ENCODE results near the gene IRF2BPL.

Gene IRF2BPL

DNA sequence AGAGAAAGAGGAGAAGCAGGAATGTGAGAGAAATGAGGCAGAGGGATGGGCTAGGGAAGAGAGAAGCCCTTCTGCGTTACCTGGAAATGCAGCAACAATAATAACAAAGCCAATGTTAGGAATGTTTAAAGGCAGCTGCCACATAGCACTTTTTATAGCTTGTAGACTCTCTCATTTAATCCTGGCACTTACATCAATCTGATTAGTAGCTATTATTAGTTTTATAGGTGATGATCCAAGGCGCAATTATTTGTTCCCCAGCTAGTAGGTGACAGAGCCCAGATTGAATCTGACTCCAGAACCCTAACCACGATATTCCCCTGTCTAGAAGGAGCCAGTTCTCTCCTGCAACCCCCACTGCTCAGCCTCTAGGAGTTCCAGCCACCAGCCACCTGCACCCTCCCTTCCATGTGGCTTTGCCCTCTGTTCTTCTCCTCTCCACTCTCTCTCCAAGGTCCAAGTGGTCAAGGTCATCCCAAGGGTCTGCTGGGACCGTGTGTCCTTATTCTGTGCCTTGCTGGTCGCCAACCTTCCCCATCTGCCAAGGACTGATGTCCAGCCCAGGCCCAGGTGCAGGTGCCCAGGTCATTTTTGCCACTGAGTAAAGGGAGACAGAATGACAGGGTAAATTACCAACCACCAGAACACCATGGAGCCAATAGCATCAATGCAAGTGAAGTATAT lies 40.2 kb upstream of the IRF2BPL start:
- DNase-seq (ENCODE audit: low spot score) = no peak
- TF ChIP-seq CTCF (IDR thresholded peaks at IDR 0.05; ENCODE audit: extremely low read depth, insufficient read depth, missing control alignments) = no peak
- in situ Hi-C loops (cut with MboI; ENCODE audit: low pct_unique_long_range_greater_than_20kb, low sequenced_read_pairs, unreplicated experiment) = loop anchor here (10.0 to 25.0 kb wide), 2 partner anchors 184 to 356 kb away; no protein-coding TSS in a partner anchor

GRCh38 chr14:77067632-77068516 lies 39.4 kb upstream of the IRF2BPL start:
- in situ Hi-C loops (cut with MboI; ENCODE audit: low pct_unique_long_range_greater_than_20kb, low sequenced_read_pairs, unreplicated experiment) = loop anchor here (10.0 to 25.0 kb wide), 2 partner anchors 183 to 356 kb away; no protein-coding TSS in a partner anchor
- DNase-seq (ENCODE audit: low spot score) = peak; percentile 73
- TF ChIP-seq CTCF (IDR thresholded peaks at IDR 0.05; ENCODE audit: extremely low read depth, insufficient read depth, missing control alignments) = peak; percentile 97

GRCh38 chr14:77066578-77067172 lies 38.2 kb upstream of the IRF2BPL start:
- in situ Hi-C loops (cut with MboI; ENCODE audit: low pct_unique_long_range_greater_than_20kb, low sequenced_read_pairs, unreplicated experiment) = loop anchor here (10.0 to 25.0 kb wide), 2 partner anchors 182 to 354 kb away; no protein-coding TSS in a partner anchor

GRCh38 chr14:77065851-77066577 lies 37.5 kb upstream of the IRF2BPL start:
- in situ Hi-C loops (cut with MboI; ENCODE audit: low pct_unique_long_range_greater_than_20kb, low sequenced_read_pairs, unreplicated experiment) = loop anchor here (10.0 to 25.0 kb wide), 2 partner anchors 181 to 354 kb away; no protein-coding TSS in a partner anchor

More at GRCh38 chr14:77066578-77067172, 38.2 kb upstream of the IRF2BPL start:
- no peak for TF ChIP-seq CTCF (IDR thresholded peaks at IDR 0.05; ENCODE audit: extremely low read depth, insufficient read depth, missing control alignments)
- no peak for DNase-seq (ENCODE audit: low spot score)

GRCh38 chr14:77064521-77065178 lies 36.1 kb upstream of the IRF2BPL start:
- in situ Hi-C loops (cut with MboI; ENCODE audit: low pct_unique_long_range_greater_than_20kb, low sequenced_read_pairs, unreplicated experiment) = loop anchor here (10.0 to 25.0 kb wide), 2 partner anchors 180 to 352 kb away; no protein-coding TSS in a partner anchor
- TF ChIP-seq CTCF (IDR thresholded peaks at IDR 0.05; ENCODE audit: extremely low read depth, insufficient read depth, missing control alignments) = no peak
- no peak for DNase-seq (ENCODE audit: low spot score)

More at GRCh38 chr14:77065851-77066577, 37.5 kb upstream of the IRF2BPL start:
- no peak for TF ChIP-seq CTCF (IDR thresholded peaks at IDR 0.05; ENCODE audit: extremely low read depth, insufficient read depth, missing control alignments)
- no peak for DNase-seq (ENCODE audit: low spot score)
